ENCODE results near the gene ELOVL7.
"Not testable (repeated sequence)": the region's sequence is repeated elsewhere in the genome, so short reads cannot be mapped to it uniquely, and the experiment has no call there.

Gene ELOVL7

DNA sequence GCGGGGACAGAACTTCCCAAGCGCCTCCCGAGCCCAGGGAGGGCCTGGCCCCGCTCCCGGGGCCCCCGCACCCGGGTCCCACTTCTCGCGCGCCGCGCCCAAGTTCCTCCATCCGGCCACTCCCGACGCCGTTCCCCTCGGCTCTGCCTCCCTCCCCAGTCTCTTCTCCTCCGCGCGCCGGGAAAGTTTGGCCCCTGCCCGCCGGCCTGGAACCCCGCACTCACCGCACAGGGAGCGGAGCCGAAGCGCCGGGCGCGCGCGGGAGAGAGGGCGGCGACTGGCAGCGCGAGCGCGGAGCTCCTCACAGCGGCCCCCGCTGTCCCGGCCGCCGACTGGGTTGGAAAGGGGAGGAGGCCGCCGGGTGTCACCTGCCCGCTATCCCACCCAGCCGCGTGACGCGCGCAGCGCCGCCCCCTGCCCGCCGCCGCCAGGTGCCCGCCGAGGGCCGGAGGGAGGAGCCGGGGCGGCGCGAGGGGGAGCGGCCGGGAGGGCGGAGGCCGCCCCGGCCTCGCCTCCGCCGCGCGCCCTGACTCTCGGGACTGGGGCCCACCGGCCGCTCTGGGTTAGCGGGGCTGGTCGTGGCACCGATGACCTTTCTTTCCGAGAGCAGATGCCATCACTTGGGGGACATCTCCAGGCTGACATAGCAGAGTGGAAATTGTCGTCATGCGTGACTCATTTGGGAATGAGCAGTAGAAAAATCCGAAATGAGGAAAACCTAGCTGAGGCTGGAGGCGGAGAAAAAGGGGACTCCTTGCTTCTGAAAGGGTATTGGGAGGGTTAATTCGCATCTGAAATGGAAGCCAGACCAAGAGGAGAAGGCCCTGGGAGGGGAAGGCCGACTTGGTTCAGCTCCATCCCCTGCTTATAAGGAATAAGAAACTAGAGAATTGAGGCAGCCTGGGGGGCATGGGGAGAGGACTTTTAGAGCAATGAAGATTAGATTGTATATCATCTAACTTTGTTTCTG lies at the start of gene ELOVL7:
ELOVL7 (minus strand) TSS at position 334 of the 970 bp plus-strand sequence. CDS start 56,872 bp downstream, outside the sequence.
- peak; percentile 10 to 37 for DNase-seq (ENCODE audit: low read depth in 2 of 2)

GRCh38 chr5:60893521-60893920 lies 49.5 kb upstream of the ELOVL7 start:
- DNase-seq (ENCODE audit: low read depth in 2 of 2): no peak

GRCh38 chr5:60891667-60892066 lies 47.6 kb upstream of the ELOVL7 start:
- no peak for DNase-seq (ENCODE audit: low read depth in 2 of 2)

- no peak for DNase-seq (ENCODE audit: low read depth in 2 of 2)
These were observed 44.4 kb upstream of the ELOVL7 start for GRCh38 chr5:60888359-60889061.

DNA sequence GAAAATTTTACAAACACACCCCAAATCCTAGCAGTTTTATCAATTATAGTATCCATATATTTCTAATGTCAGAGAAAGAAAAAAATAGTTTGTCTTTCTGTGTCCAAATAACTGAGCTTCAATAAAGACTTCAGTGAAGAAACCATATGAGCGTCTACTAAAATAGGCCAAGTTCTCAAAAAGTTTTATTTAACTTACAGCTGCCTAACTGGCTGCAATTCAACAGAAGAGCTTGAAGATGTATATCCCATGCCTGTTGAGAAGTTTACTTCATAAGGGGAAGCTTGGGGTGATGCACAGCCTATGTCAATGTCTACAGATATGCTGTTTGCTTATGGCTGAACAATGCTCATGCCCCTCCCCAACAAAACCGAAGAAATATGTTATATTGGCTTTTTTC lies 43.7 kb upstream of the ELOVL7 start:
- DNase-seq (ENCODE audit: low read depth in 2 of 2): no peak

DNA sequence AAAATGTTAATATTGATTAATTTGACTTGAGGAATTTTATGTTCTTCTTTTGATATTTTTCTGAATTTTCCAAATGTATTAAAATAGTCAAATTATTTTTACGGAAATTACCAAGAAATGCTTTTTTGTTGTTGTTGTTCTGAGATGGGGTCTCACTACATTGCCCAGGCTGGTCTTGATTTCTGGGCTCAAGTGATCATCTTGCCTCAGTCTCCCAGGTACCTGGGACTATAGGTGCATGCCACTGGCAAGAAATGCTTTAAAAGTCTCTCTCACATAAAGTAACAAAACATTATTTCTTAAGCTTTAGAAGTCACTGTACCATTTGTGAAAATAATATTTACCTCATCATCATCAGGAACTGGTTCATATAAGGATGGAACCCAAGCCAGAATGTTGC lies 43.0 kb upstream of the ELOVL7 start:
- no peak for DNase-seq (ENCODE audit: low read depth in 2 of 2)

DNA sequence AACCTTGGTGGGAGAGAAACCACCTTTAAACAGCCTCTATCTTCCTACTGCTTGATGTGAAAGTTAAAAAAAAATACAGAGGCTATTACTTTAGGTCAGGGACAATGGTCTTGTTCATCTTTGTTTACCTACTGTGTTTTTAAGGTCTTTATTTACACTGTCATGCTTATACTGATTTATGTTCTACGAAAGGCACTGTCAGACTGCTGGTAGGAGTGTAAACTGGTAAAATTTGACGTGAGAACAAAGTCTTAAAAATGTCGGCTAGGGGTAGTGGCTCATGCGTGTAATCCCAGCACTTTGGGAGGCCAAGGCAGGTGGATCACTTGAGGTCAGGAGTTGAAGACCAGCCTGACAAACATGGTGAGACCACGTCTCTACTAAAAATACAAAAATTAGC lies 42.1 kb upstream of the ELOVL7 start:
- DNase-seq (ENCODE audit: low read depth in 2 of 2): no peak

DNA sequence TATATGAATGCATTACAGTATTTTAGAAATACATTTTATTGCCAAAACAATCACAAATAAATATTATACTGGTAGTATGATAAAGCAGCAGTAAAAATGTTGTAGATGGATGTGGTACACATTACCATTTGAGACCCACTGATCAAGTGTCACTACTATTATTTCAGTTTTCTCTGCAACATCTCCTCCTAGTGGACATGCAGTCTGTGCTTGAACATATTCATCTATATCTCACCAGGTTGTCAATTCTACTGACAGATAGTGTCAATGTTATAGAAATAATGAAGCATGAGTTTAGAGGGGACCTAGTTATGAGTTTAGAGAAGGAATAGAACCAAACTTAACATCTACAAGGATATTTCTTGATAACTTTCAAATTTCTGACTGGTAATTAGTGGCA lies 39.2 kb upstream of the ELOVL7 start:
- DNase-seq (ENCODE audit: low read depth in 2 of 2): no peak

GRCh38 chr5:60872892-60873291 lies 28.8 kb upstream of the ELOVL7 start:
- no peak for DNase-seq (ENCODE audit: low read depth in 2 of 2)

- no peak for DNase-seq (ENCODE audit: low read depth in 2 of 2)
These were observed 26.8 kb upstream of the ELOVL7 start for GRCh38 chr5:60870857-60871256.

- DNase-seq (ENCODE audit: low read depth in 2 of 2): not testable (repeated sequence)
These were observed 16.5 kb upstream of the ELOVL7 start for GRCh38 chr5:60860572-60860971.

DNA sequence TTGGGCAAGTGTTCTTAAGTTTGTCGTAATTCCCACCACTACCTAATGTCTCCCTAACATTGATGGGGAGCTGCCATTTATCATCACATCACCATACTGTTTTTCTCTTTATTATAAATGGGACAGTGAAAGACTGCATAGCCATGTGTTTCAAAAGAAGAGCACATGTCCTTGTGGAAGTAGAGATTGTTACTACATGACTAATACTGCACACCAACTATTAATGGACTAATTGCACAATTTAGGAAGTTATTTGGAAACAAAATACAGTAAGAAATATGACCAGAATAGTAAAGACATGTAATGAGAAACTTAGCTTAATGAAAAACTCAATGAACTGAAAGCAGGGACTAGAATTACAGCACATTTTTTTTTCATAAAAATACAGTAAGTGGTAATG lies 12.0 kb upstream of the ELOVL7 start:
- no peak for DNase-seq (ENCODE audit: low read depth in 2 of 2)

DNA sequence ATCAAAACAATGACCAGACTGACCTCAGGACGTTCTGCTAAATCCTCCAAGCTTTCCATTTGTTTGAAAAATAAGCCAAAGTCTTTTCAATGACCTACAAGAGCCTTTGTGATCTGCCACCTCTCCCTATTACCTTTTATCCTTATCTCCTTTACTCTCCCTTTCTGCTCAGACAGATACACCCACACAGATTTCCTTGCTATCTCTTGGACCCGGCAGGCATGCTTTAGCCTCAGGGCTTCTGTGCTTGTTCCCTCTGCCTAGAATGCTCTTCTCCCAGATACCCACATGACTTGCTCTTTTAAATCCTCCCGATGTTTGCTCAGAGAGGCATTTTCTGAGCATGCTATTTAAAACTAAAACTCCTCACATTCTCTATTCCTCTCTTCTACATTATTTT lies 8.9 kb upstream of the ELOVL7 start:
- no peak for DNase-seq (ENCODE audit: low read depth in 2 of 2)

- DNase-seq (ENCODE audit: low read depth in 2 of 2): no peak
These were observed 8.2 kb upstream of the ELOVL7 start for GRCh38 chr5:60852317-60852716.

DNA sequence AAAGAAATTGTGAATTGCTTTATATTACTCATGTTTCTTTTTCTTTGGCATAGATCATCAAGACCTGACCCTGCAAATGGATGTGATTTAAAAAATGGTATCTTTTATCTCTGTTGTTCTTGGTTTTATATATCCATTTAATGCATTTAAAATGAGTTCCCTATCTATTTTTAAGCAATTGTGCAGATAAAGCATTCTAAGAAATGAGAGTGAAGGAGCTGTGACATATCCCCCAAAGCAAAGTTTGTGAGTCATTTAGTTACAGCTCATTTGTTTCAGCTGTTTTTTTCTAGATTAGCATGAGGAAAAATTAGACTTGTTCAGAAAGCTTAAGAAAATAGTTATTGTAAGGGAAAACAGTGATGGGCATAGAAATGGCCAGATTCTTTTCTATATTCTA lies 7.6 kb upstream of the ELOVL7 start:
- no peak for DNase-seq (ENCODE audit: low read depth in 2 of 2)

- DNase-seq (ENCODE audit: low read depth in 2 of 2): no peak
These were observed 2.2 kb upstream of the ELOVL7 start for GRCh38 chr5:60846298-60846697.

DNA sequence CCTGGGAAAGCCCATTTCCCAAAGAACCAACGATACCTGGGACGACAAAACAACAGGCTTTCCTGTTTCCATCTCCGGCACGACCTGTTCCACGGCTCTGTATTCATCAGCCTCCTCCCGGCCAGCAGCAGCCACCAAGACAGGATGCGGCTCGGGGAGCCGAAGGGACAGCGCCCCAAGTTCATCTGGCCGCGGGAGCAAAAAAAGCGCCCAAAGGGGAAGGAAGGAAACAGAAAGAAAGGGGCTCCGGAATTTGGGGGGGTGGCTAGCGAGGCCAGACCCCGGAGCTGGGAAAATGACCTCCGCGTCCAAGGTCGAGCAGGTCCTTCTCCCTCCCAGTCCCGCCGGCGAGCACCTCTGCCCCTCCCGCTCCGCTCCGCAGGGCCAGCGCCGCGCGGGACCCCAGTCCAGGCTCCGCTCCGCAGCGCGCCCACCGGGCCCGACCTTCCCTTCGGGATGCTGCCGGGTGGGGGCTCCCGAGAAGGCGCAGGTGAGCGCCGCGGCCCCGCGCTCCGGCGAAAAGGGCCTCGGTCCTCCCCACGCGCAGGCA lies 608 bp downstream of the ELOVL7 start:
- DNase-seq (ENCODE audit: low read depth in 2 of 2): no peak

GRCh38 chr5:60842871-60843385 lies 1.1 kb downstream of the ELOVL7 start:
- no peak for DNase-seq (ENCODE audit: low read depth in 2 of 2)

DNA sequence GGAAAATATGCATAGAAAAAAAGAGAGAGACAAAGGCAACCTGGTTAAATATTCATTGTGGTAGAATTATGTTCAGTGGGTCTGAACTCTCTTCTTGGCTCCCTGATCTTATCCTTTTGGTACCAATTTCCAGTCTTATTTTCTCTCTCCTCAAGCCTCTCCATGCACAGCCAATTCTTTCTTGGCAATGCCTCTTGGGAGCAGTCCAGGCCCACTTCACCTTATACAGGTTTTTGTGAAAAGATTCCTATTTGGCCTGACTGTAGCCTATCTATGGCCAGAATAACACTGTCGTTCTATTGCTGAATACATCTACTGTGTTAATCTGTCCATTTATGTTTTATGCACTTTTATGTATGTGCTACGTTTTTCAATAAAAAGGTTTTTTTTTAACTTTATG lies 2.7 kb downstream of the ELOVL7 start:
- DNase-seq (ENCODE audit: low read depth in 2 of 2): no peak

DNA sequence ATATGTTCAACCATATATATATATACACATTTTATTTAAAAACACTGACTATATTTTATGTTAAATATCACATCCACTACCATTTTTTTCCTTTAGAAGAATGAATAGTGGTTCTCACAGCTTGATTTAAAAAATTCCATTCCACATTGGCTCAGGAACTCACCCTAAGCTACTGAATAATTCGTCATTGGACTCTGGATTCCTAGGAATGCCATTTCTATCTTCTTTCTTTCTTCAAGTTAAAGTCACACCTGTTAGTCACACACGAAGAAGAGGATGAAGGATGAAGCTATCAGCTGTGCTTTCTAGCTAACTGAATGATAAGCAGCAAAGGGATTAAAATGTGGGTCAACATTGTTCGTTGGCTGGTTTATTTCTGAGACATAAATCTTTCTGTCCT lies 7.9 kb downstream of the ELOVL7 start:
- no peak for DNase-seq (ENCODE audit: low read depth in 2 of 2)

DNA sequence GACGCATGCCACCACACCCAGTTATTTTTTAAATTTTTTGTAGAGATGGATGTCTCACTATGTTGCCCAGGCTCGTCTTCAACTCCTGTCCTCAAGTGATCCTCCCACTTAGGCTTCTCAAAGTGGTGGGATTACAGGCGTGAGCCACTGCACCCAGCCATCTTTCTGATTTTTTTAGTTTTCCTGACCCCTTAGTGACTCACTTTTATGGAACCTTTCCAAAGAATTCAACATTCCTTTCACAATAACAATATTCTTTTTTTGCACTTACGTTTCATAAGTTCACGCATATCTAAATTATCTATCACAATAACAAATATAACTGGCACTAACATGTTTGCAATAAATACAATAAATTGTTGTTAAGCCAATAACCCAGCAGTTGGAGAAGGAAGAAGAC lies 8.5 kb downstream of the ELOVL7 start:
- DNase-seq (ENCODE audit: low read depth in 2 of 2): no peak

DNA sequence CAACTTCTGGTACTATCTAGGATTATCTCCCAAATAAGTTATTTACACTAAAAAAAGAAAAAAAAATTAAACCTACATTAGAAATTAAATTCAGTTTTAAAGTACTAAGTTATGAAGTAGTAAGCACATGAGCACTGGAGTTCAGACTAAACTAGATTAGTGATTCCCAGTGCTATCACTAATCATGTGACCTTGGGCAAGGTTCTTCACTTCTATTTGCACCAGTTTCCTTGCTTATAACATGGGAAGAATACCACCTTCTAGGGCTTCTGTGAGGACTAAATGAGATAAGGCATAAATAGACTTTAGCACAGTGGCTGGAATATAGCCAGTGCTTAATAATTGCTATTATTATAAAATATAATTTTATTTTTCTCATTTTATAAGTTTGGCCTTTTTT lies 10.5 kb downstream of the ELOVL7 start:
- no peak for DNase-seq (ENCODE audit: low read depth in 2 of 2)
